Loucy (cell line): ENCODE results near the gene SMPD2.

ENCODE experiments used
- H2AFZ ChIP-seq: fragments of 200-600 bp; sonication (generic); 2 replicates; pipeline ENCODE4 v1.6.0; 2016; ENCODE audit warnings: antibody characterized with exemption, mild to moderate bottlenecking, low read length, moderate library complexity
- H3F3A ChIP-seq: fragments of 200-600 bp; 2 replicates; pipeline ENCODE4 v1.6.0; 2016; ENCODE audit warnings: antibody characterized with exemption, low read depth, mild to moderate bottlenecking
- H3K27me3 ChIP-seq: fragments of 200-600 bp; sonication (generic); 2 replicates; pipeline ENCODE4 v1.6.1; 2014; ENCODE audit warnings: low read length, mild to moderate bottlenecking; ENCODE audit not compliant: insufficient read depth, poor library complexity, severe bottlenecking
- H3K36me3 ChIP-seq: fragments of 200-600 bp; sonication (generic); 2 replicates; pipeline ENCODE4 v1.6.1; 2016; ENCODE audit warnings: low read length; ENCODE audit not compliant: insufficient read depth
- H3K4me1 ChIP-seq: fragments of 200-600 bp; sonication (generic); 2 replicates; pipeline ENCODE4 v1.5.1; 2014; ENCODE audit warnings: low read length, mild to moderate bottlenecking; ENCODE audit not compliant: insufficient read depth, poor library complexity, severe bottlenecking
- H3K4me2 ChIP-seq: fragments of 200-600 bp; sonication (generic); 2 replicates; pipeline ENCODE4 v1.6.0; 2014; ENCODE audit warnings: antibody characterized with exemption, low read length, low read depth, mild to moderate bottlenecking; ENCODE audit not compliant: poor library complexity, severe bottlenecking
- H3K4me3 ChIP-seq: fragments of 200-600 bp; sonication (generic); 2 replicates; pipeline ENCODE4 v1.5.1; 2014; ENCODE audit warnings: low read length, mild to moderate bottlenecking, mixed read lengths; ENCODE audit not compliant: poor library complexity, severe bottlenecking
- H3K79me2 ChIP-seq: fragments of 200-600 bp; sonication (generic); 2 replicates; pipeline ENCODE4 v1.6.1; 2014; ENCODE audit warnings: low read length; ENCODE audit not compliant: insufficient read depth
- H3K9ac ChIP-seq: fragments of 200-600 bp; sonication (generic); 2 replicates; pipeline ENCODE4 v1.6.0; 2014; ENCODE audit warnings: mild to moderate bottlenecking, low read depth, low read length, moderate library complexity; ENCODE audit not compliant: poor library complexity, severe bottlenecking
- H3K9me2 ChIP-seq: fragments of 200-600 bp; sonication (generic); replicated peaks from 2 replicates; pipeline ENCODE4 v1.6.1; 2016; ENCODE audit warnings: low read depth, low read length, mixed read lengths
- H3K9me3 ChIP-seq: fragments of 200-600 bp; sonication (generic); 2 replicates; pipeline ENCODE4 v1.6.1; 2014; ENCODE audit warnings: mild to moderate bottlenecking, antibody characterized with exemption, low read length, low read depth; ENCODE audit not compliant: insufficient read depth
- H4K20me1 ChIP-seq: fragments of 200-600 bp; sonication (generic); 2 replicates; pipeline ENCODE4 v1.6.0; 2014; ENCODE audit warnings: antibody characterized with exemption, low read length, mild to moderate bottlenecking; ENCODE audit not compliant: insufficient read depth, poor library complexity, severe bottlenecking
- CTCF ChIP-seq: fragments of 200-600 bp; sonication (generic); conservative IDR thresholded peaks from 2 replicates; pipeline ENCODE4 v1.5.1; 2014; ENCODE audit warnings: mild to moderate bottlenecking, antibody characterized with exemption, low read length
- EZH2phosphoT487 ChIP-seq: fragments of 200-600 bp; IDR thresholded peaks from 2 replicates; pipeline ENCODE4 v1.6.1; 2018; ENCODE audit warnings: antibody characterized with exemption, mild to moderate bottlenecking, moderate library complexity, borderline replicate concordance

SMPD2 gene

GRCh38 chr6:109491207-109491938 lies 50.8 kb downstream of the SMPD2 start:
- Histone ChIP-seq H3K4me3 (peak overlapping the region; percentile 65), H2AFZ (peak overlapping the region; percentile 75), H3F3A (peaks cover 12% of the 10 kb centered on the region), H3K36me3 (no peaks in the 10 kb centered on the region), H3K79me2 (no peaks in the 10 kb centered on the region), H3K4me1 (peaks cover 39% of the 10 kb centered on the region), H3K9me2 (no peaks in the 10 kb centered on the region), H4K20me1 (no peaks in the 10 kb centered on the region), H3K9me3 (no peaks in the 10 kb centered on the region), H3K4me2 (peak overlapping the region; percentile 78), H3K27me3 (no peaks in the 10 kb centered on the region), H3K9ac (peak overlapping the region; percentile 58)
- TF ChIP-seq EZH2phosphoT487: no peak
- no peak for TF ChIP-seq CTCF
